ENCODE results near the gene PTPN7. TPM values are rescaled to one million over a fixed set of nuclear protein-coding genes. Genes with fewer than 3 reads are reported as not detected.
"Not testable (repeated sequence)": the region's sequence is repeated elsewhere in the genome, so short reads cannot be mapped to it uniquely, and the experiment has no call there.

PTPN7 gene
- total RNA-seq, 1 donor, result 167 TPM

DNA sequence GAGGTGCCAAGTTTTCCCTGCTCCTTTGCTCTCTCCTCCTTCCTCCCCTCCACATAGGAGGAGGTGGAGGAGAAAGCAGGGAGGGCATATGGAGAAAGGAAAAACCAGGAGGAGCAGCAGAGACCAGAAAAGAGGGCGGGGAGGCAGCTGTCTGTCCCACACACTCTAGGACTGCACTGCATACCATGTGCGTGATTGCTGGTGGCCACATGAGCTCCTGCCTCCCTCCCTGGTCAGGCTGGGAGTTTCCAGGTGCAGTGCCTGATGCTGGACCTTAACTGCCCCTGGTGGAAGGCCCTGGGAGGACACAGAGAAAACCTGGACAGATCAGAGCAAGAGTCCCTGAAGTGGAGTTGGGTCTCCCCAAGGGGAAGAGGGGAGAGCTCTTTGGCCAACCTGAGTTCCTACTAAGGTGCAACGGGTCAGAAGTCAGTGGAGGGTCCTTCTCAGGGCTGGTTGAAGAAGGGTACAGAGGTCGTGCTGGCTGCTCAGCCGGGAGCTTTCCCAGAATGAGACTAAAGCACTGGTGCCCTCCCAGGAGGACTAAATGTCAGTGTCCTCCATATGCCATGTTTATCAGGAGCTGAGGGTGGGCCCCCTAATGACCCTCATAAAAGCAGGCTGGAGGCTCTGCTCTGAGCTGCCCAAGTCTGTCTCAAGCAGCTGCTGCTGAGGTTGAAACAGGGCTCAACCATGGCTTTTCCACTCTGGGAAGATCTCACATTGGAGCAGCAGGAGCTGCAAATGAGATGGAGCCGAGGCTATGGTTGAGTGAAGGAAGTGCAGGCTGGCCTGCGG, 29.7 kb upstream of the PTPN7 start:
- no peak for DNase-seq (ENCODE audit: low read depth in 2 of 3, low spot score in 2 of 3)

DNA sequence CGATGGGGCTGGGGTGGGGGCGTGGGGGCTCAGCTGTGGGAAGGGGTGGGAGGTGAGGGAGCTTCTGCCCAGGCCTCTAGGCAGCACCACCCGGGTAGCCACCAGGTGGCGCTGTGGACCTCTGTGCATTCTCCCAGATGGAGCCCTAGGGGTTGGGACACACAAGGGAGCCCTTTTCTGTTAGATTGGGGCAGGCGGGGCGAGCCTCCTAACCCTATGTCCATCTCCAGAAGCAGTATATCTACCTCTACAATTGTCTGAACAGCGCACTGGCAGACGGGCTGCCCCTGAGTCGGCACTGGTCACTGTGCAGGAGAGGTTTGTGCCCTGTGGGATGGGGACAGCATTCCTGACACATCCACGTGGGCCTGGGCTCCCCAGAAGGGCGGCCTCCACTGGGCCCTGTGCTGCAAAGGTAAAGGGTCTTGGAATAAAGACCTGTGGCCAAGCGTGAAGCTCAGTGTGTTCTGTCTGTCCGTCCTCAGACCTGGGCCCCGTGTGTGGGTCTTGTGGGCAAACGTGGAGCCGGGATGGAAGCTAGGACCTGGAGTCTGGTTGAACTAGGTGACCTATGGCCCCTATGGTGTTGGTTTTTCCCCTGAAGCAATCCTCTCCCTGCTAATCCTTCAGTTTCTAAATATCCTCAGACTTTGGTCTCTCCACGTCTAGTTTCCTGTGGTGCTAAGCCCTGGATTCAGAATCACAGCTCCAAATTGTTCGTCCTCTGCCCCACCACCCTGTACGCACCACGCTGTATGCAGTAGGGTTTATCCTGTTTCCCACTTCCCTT, 28.8 kb upstream of the PTPN7 start:
- peak; percentile 60 to 76 (median 61) for DNase-seq (ENCODE audit: low read depth in 2 of 3, low spot score in 2 of 3)

DNA sequence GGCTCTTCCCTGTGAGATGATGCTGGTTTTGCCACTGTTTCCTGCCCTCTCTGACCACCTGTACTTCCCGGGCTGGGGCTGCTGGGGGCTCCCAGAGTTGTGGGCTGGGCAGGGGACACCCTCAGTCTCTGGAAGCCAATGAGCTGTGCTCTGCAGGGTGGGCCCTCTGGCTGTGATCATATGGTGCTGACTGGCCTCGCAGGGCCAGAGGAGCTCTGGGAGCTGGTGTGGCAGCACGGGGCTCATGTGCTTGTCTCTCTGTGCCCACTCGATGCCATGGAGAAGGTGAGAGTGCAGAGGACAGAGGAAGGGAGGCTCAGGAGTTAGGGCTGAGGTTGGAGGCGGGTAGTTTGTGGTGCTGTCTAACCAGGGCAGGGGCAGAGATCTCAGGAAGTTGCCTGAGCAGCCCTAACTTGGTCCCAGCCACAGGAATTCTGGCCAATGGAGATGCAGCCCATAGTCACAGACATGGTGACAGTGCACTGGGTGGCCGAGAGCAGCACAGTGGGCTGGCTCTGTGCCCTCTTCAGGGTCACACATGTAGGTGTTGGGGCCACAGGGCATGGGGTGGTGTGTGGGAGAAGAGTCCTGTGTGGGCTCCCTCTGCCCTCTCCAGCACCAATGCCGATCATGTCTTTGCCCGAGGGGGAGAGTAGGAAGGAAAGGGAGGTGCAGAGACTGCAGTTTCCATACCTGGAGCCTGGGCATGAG, 27.4 kb upstream of the PTPN7 start:
- DNase-seq (ENCODE audit: low read depth in 2 of 3, low spot score in 2 of 3), result no peak

DNA sequence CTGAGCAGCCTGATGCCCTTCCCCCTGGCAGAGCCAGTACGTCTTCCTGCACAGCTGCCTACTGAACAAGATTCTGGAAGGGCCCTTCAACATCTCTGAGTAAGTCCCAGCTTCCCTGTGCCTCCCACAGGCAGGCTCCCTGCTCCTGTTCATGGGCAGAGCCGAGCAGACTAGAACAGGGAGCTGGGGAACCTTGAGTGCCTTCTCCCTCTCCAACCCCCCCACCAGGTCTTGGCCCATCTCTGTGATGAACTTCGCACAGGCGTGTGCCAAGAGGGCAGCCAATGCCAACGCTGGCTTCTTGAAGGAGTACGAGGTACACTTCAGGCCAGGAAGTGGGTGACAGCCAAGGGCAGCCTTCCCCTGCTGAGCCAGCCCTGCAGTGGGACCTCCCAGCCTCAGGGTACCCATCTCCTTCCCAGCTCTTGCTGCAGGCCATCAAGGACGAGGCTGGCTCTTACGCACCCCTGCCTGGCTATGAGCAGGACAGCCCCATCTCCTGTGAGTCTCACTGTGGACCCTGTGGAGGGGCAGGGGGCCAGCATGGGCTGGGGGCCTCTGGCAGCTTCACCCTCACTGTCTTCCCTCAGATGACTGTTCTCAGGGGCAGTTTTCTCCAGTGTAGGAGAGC, 26.8 kb upstream of the PTPN7 start:
- DNase-seq (ENCODE audit: low read depth in 2 of 3, low spot score in 2 of 3), result no peak

DNA sequence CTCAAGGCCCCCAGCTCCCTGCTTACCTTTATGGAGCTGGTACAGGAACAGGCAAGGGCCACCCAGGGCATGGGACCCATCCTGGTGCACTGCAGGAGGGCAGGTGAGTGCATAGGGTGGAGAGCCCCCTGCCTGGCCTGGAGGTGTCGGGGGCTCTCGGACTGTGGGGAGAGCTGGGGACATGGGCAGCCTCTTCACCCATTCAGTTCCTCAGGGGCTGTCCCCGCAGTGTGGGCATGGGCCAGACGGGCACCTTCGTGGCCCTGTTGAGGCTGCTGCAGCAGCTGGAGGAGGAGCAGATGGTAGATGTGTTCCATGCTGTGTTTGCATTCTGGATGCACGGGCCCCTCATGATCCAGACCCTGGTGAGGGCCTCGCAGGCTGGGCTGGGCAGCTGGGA, 25.9 kb upstream of the PTPN7 start:
- DNase-seq (ENCODE audit: low read depth in 2 of 3, low spot score in 2 of 3), result no peak

DNA sequence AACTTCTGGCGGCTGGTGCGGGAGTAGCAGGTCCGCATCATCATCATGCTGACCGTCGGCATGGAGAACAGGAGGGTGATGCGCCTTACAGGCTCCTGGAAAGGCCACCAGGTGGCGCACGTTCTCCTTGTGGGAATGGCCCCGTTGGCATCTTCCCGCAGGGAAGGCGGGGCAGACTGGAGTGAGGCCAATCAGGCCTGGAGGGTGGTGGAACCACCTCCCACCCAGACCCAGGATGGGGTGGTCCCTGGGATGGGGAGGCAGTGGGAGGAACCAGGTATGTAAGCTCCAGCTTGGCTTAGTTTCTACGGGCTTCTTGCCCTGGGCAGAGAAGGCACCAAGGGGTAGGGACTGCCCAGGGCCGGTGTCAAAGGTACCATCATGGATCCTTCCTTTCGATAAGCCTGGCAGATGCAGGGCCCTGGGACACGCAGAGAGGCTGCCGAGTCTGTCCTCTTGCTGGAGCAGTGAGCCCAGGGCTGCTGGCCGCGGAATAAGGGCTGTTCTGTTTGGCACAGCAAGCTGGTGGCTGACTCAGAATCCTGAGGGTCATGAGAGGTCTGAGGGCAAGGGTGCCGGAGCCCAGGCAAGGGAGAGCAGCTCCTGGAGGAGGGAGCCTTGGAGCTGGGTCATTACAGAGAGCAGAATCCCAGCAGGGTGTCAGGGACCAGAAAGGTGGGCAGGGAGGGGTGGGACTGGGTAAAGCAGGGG, 24.5 kb upstream of the PTPN7 start:
- peak in 2 of 3 donors; percentile 75 to 85 for DNase-seq (ENCODE audit: low read depth in 2 of 3, low spot score in 2 of 3)

DNA sequence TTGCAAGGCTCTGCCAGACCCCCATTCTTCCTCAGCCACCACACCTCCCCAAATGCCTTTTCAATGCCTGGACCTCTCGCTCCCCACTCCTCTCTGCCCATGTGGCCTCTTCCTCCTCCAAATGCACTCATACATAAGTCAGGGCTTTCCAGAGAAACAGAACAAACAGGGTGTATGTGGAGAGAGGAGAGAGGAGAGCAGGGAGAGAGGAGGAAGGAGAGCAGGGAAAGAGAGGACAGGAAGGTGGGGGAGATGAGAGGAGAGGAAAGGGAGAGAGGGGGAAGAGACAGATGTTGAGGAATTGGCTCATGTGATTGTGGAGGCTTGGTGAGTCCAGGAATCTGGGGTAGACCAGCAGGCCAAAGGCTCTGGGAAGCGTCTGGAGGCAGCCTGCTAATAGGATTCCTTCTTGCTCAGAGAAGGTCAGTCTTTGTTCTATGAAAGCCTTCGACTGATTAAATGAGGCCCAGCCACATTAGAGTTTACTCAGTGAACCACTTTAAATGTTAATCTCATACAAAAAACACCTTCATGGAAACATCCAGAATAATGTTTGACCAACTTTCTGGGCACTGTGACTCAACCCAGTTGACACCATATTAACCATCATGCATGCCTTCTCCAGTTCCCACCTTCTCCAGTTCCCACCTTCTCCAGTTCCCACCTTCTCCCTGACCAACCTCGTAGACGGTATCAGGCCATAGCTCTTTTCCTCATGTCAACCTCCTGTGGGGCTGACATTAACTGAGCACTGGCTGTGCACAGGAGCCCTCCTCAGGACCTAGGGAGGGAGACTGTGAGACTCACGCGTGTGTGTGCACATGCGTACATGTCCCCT, 21.9 kb upstream of the PTPN7 start:
- no peak for DNase-seq (ENCODE audit: low read depth in 2 of 3, low spot score in 2 of 3)

DNA sequence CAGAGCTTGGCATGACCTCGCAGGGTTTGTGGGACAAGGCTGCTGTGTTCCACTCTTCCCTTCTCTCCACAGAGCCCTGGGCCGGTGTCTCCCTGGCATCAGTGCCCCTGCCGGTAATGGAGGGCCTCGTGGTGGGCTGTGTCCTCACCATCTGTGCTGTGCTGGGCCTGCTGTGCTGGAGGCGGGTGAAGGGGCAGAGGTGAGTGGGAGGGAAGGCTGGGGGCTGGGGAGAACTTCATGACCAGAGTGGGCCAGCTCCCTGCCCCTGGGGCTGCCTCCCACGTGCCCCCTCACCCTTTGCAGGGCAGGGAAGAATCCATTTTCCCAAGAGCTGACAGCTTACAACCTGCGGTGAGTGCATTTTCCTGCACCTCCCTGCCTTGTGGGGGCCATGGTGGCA, 21.2 kb upstream of the PTPN7 start:
- no peak for DNase-seq (ENCODE audit: low read depth in 2 of 3, low spot score in 2 of 3)

DNA sequence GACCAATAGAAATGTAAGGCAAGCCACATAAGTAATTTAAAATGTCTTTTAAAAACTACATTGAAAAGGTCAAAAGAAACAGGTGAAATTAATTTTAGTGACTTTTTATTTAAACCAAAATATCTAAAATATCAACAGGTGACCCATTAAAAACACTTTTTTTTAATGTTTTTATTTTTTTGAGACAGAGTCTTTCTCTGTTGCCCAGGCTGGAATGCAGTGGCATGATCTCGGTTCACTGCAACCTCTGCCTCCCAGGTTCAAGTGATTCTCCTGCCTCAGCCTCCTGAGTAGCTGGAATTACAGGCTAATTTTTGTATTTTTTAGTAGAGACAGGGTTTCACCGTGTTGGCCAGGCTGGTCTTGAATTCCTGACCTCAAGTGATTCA, 20.3 kb upstream of the PTPN7 start:
- DNase-seq (ENCODE audit: low read depth in 2 of 3, low spot score in 2 of 3), result not testable (repeated sequence)

DNA sequence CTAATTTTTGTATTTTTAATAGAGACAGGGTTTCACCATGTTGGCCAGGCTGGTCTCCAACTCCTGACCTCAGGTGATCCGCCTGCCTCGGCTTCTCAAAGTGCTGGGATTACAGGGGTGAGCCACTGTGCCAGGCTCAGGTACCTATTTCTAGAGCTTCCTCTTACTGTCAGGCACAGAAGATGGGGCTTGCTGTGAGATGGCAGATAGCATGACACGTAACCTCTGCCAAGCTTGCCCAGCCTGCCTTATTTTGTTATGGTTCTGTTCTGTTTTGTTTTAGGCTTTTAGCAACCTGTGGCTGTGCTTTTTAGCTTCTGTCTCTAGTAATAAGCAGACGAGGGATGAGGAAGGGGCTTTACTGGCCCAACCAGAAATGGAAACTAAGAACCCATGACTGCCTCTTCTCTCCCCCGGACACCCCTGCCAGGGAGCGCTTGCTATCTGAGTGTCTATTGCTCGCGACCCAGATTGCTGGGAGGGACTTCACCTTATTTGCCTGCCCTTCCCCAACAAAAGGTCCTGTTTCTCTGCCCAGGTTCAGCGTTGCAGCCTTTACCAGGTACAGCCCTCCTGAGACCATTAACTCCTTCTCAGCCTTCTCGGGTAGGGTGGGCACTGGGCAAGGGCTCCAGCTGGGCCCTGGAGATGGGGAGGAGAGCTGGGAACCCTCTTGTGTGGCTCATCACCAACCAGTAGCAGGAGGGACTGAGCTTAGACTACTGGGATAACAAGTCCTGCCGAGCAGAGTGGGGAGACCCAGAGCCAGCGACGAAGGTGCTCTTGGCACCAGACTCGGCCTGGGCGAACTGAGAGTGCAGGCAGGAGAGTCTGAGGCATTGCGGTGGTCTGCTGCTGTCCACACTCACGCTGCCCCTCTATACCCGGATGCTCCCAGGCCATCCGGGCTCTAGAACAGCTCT, 19.7 kb upstream of the PTPN7 start:
- no peak for DNase-seq (ENCODE audit: low read depth in 2 of 3, low spot score in 2 of 3)

DNA sequence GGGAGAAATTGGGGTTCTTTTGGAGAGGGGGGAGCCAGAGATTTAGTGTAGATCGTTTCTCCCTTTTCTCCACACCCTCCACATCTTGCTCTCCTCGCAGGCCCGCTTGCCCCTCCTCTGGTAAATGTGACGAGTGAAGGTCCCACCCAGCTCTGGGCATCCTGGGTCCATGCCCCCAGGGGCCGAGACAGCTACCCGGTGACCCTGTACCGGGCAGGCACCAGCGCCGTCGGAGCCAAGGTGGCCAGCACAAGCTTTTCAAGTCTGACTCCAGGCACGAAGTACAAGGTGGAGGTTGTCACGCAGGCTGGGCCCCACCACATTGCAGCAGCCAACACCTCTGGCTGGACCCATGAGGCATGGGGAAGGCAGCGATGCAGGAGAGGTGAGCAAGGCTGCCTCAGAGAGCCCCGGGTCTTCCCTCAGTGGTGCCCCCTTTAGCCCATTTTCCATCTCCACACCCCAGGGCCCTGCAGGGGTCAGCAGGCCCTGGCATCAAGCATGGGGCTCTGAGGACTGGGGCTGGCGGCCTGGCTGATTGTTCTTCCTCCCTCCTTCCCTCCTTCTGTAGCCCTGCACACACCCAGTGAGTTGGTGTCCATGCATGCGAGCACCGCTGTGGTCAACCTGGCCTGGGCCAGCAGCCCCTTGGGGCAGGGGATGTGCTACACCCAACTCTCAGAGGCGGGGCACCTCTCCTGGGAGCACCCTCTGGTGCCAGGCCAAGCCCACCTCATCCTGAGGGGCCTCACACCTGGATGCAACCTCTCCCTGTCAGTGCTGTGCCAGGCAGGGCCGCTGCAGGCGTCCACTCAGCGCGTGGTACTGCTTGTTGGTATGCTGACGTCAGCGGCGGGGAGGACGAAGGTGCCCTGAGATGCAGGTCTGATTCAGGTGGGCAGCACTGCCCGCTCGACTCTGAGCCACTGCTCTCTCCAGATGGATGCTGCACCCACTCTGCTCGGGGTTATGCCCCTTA, 16.8 kb upstream of the PTPN7 start:
- no peak for DNase-seq (ENCODE audit: low read depth in 2 of 3, low spot score in 2 of 3)

DNA sequence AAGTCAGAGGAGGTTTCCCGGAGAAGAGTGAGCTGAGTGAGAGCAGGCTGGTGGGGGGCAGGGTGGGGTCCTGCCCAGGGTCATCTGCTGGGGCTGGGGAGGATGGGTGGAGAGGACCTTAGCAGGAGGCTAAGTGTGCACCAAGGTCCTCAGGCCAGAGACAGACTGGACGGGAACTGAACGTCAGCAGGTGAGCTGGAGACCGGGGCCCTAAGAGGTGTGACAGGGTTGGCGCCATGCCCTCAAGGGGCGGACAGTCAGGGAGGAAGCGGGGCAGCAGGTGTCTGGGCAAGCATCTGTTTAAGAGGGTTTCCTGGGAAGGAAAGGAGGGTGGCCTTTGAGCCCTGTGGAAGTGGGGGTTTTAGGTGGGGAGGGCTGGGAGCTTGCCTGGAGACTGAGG, 13.6 kb upstream of the PTPN7 start:
- no peak for DNase-seq (ENCODE audit: low read depth in 2 of 3, low spot score in 2 of 3)

DNA sequence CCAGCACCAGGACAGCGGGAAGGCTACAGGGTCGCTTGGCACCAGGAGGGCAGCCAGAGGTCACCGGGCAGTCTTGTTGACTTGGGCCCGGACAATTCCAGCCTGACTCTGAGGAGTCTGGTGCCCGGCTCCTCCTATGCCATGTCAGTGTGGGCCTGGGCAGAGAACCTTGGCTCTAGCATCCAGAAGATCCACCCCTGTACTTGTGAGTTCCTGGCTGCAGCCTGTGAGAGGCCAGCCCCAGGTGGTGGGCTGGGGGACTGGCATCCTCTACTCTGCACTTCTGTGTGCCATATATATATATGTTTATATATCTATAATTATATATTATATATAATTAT, 11.6 kb upstream of the PTPN7 start:
- DNase-seq (ENCODE audit: low read depth in 2 of 3, low spot score in 2 of 3), result no peak

DNA sequence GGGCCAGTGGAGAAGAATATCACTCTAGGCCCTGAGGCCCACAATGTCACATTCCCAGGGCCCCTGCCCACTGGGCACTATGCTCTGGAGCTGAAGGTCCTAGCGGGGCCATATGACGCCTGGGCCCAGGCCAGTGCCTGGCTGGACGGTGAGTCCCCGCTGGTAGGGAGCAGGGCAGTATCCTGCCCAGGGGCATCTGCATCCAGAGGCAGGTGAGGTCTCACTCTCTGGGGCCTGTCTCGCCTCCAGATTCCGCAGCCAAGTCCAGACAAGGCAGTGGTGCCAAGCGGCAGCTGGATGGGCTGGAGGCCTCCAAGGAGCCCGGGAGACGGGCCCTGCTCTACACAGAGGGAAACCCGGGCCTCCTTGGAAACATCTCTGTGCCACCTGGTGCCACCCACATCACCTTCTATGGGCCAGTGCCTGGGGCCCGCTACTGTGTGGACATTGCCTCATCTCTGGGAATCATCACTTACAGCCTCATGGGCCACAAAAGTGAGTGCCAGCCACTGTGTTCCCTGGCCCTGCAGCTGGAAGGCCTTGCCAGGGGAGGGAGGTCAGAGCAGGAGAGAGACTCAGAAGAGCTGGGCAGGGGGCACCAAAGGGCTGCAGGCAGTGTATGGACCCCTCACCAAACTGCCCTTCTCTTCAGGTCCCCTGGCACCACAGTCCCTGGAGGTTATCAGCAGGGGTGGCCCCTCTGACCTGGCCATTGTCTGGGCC, 11.1 kb upstream of the PTPN7 start:
- no peak for DNase-seq (ENCODE audit: low read depth in 2 of 3, low spot score in 2 of 3)

DNA sequence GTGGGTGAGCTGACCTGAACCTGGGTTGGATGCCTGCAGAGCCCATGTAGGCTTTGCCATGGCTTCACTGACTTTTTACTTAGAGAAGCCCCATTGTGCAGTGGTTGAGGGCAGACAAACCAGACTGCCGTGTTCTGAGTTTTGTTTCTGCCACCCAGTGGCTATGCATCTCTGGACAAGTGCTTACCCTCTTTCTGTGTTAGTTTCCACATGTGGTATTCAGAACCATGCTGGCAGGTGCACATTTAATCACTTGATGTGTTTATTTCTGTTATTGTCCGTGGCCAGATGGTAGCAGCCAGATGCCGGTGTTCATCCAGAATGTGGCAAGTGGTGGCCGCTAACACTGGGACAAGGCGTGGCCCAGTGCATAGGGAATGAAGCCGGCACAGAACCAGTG, 10.3 kb upstream of the PTPN7 start:
- DNase-seq (ENCODE audit: low read depth in 2 of 3, low spot score in 2 of 3), result no peak

DNA sequence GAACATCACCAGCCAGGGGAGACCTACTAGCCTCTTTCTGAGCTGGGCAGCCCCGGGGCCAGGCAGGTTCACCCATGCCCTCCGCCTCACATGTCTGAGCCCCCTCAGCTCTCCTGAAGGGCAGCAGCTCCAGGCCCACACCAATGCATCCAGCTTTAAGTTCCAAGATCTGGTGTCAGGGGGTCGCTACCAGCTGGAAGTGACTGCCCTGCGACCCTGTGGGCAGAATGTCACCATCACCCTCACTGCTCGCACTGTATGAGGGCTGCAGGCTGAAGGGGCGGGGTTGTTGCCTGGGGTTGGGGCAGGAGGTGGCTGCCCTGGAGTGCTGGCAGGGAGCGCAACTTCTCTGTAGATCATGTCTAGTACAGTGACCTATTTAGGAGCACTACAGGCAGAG, 8.5 kb upstream of the PTPN7 start:
- DNase-seq (ENCODE audit: low read depth in 2 of 3, low spot score in 2 of 3), result no peak
